ENCODE results near the gene HS1BP3.
A peak's percentile ranks its signal among the peaks of the same experiment; 100 is the strongest.

DNA sequence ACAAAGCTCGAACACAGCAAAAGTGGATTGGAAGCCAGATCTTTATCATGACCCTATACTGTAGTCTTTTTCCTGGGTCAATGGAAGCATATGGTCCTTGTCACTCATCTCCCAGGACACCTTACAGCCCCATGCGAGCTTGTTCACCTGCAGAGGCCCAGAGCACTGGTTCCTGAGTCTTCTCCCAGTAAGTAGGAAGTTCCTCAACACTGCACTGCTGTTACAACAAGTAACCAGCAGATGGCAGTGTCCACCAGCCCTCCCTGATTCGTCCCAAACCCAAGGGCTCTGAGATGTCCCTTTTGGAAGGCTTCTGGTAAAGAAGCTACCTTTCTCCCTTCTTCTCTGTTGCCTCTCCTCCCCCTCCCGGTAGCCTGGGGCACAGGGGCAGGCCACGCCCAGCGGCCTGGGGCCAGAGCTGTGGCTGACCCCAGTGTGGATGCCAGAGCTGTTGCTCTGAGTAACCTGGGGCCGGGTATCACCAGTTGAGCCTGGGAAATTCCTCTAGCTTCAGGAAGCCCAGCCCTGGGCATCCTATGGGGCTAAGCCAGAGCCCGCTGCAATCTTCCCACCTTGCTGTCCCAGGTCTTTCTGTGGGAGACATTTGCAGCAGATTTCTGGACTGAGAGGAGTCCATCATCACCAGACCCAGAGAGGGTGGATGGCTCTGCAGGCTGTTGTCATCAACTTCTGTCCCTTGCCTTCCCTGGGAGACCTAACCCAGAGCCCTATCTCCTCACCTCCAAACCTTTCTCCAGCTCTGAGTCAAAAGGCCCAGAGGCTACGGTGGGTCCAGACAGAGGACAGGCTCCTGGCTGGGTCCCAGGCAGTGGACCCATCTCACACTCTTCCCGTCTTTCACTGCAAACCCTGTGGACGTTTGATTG is 10.8 kb upstream of the HS1BP3 start:
- TF ChIP-seq, protein P1, sequence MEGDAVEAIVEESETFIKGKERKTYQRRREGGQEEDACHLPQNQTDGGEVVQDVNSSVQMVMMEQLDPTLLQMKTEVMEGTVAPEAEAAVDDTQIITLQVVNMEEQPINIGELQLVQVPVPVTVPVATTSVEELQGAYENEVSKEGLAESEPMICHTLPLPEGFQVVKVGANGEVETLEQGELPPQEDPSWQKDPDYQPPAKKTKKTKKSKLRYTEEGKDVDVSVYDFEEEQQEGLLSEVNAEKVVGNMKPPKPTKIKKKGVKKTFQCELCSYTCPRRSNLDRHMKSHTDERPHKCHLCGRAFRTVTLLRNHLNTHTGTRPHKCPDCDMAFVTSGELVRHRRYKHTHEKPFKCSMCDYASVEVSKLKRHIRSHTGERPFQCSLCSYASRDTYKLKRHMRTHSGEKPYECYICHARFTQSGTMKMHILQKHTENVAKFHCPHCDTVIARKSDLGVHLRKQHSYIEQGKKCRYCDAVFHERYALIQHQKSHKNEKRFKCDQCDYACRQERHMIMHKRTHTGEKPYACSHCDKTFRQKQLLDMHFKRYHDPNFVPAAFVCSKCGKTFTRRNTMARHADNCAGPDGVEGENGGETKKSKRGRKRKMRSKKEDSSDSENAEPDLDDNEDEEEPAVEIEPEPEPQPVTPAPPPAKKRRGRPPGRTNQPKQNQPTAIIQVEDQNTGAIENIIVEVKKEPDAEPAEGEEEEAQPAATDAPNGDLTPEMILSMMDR (IDR thresholded peaks at IDR 0.05), result peak; percentile 90 to 98 (median 95)
- no peak for TF ChIP-seq POLR2A (IDR thresholded peaks at IDR 0.05)
